Fibroblast of lung (primary cell): ENCODE data around the gene CACNA2D3. TPM values are rescaled to one million over a fixed set of nuclear protein-coding genes. Genes with fewer than 3 reads are reported as not detected.

ENCODE experiments used
- DNase-seq, 2 donors: peaks; one replicate each; pipeline versions ENCODE4 v3.0.0 to v3.0.0-alpha.2; 2010; ENCODE audit warnings: low read depth in 2 of 2
- H2AFZ ChIP-seq: 2 replicates; pipeline ENCODE4 v1.5.1; 2012; ENCODE audit warnings: low read length, control low read depth, inconsistent platforms
- H3K27ac ChIP-seq: 2 replicates; pipeline ENCODE4 v1.5.1; 2011; ENCODE audit warnings: low read length, control low read depth; ENCODE audit not compliant: insufficient read depth
- H3K27me3 ChIP-seq: 2 replicates; pipeline ENCODE4 v1.5.1; 2011; ENCODE audit warnings: mild to moderate bottlenecking, low read length; ENCODE audit not compliant: control insufficient read depth, insufficient read depth
- H3K36me3 ChIP-seq: 2 replicates; pipeline ENCODE4 v1.5.1; 2011; ENCODE audit warnings: low read length; ENCODE audit not compliant: control insufficient read depth, insufficient read depth
- H3K4me1 ChIP-seq: 2 replicates; pipeline ENCODE4 v1.5.1; 2011; ENCODE audit warnings: low read length; ENCODE audit not compliant: control insufficient read depth, insufficient read depth; ENCODE audit errors: extremely low read depth
- H3K4me2 ChIP-seq: 2 replicates; pipeline ENCODE4 v1.5.1; 2011; ENCODE audit warnings: low read length, control low read depth; ENCODE audit not compliant: insufficient read depth; ENCODE audit errors: extremely low read depth
- H3K4me3 ChIP-seq, 4 experiments: fragments of 200-600 bp in 1 of 4; sonication (generic) in 1 of 4; replicated peaks in 1 of 4; 2 replicates each; pipeline ENCODE4 v1.5.1; 2011 to 2016; ENCODE audit warnings: low read length in 4 of 4, low read depth in 3 of 4, mild to moderate bottlenecking in 3 of 4, control low read depth in 2 of 4, inconsistent platforms in 1 of 4, mixed read lengths in 1 of 4; ENCODE audit not compliant: insufficient read depth in 1 of 4; ENCODE audit errors: control extremely low read depth in 1 of 4
- H3K79me2 ChIP-seq: 2 replicates; pipeline ENCODE4 v1.5.1; 2012; ENCODE audit warnings: mild to moderate bottlenecking, low read length, inconsistent platforms; ENCODE audit not compliant: control insufficient read depth, insufficient read depth
- H3K9ac ChIP-seq: 2 replicates; pipeline ENCODE4 v1.5.1; 2011; ENCODE audit warnings: mild to moderate bottlenecking, low read length, control low read depth; ENCODE audit not compliant: insufficient read depth
- H3K9me3 ChIP-seq: 2 replicates; pipeline ENCODE4 v1.5.1; 2012; ENCODE audit warnings: low read depth, low read length; ENCODE audit not compliant: control insufficient read depth, insufficient read depth
- H4K20me1 ChIP-seq: 2 replicates; pipeline ENCODE4 v1.5.1; 2011; ENCODE audit warnings: low read length; ENCODE audit not compliant: control insufficient read depth, insufficient read depth; ENCODE audit errors: extremely low read depth
- CTCF ChIP-seq, 2 donors: IDR thresholded peaks in 1 of 2; conservative IDR thresholded peaks in 1 of 2; 1 replicate in 1 of 2; 2 replicates in 1 of 2; pipeline ENCODE4 v1.5.1; 2011 to 2012; ENCODE audit warnings: low read length in 2 of 2, control low read depth in 1 of 2, inconsistent platforms in 1 of 2, low read depth in 1 of 2, mild to moderate bottlenecking in 1 of 2
- EZH2 ChIP-seq: IDR thresholded peaks from 2 replicates; pipeline ENCODE4 v1.5.1; 2012; ENCODE audit warnings: low read length, control low read depth, mild to moderate bottlenecking; ENCODE audit errors: missing control alignments
- polyA plus RNA-seq, 2 donors: library from polyadenylated mRNA; depleted of rRNA in 1 of 2; stranded (reverse) in 1 of 2; unstranded in 1 of 2; fragments of >200 nt; gene quantifications; 2 replicates each; pipeline ENCODE4 v1.2.1, GENCODE V29; 2011 to 2012; ENCODE audit warnings: missing spikeins in 1 of 2
- total RNA-seq: library from RNA; depleted of rRNA; stranded (reverse); fragments of >200 nt; gene quantifications from 2 replicates; pipeline ENCODE4 v1.2.1, GENCODE V29; 2014

Gene CACNA2D3
- total and polyA plus RNA-seq, 2 donors (not counting 1 experiment from before 2014, with no cell fraction given), result 1.8 to 11.5 TPM

GRCh38 chr3:54134155-54134554 is 11.8 kb downstream of the CACNA2D3 start:
- Histone ChIP-seq H3K27me3 (no peaks in the 10 kb centered on the region), H4K20me1 (no peaks in the 10 kb centered on the region), H3K4me3 (no peak overlapping the region), H3K79me2 (no peaks in the 10 kb centered on the region), H3K27ac (no peak overlapping the region), H2AFZ (no peak overlapping the region), H3K9ac (no peak overlapping the region), H3K9me3 (no peaks in the 10 kb centered on the region), H3K36me3 (no peaks in the 10 kb centered on the region), H3K4me2 (no peak overlapping the region), H3K4me1 (no peaks in the 10 kb centered on the region)
- no peak for TF ChIP-seq CTCF (conservative IDR thresholded peaks at IDR 0.05 in 1 of 2, IDR thresholded peaks at IDR 0.05 in 1 of 2; ENCODE audit: low read depth in 1 of 2, low read length in 2 of 2)
- TF ChIP-seq EZH2, result no peak
- DNase-seq, result no peak

GRCh38 chr3:54134713-54135112 is 12.4 kb downstream of the CACNA2D3 start:
- H2AFZ ChIP-seq, result no peak overlapping the region
- no peaks in the 10 kb centered on the region for H3K27me3 ChIP-seq
- H3K79me2 ChIP-seq, result no peaks in the 10 kb centered on the region
- no peaks in the 10 kb centered on the region for H4K20me1 ChIP-seq
- no peaks in the 10 kb centered on the region for H3K4me1 ChIP-seq
- TF ChIP-seq CTCF (conservative IDR thresholded peaks at IDR 0.05 in 1 of 2, IDR thresholded peaks at IDR 0.05 in 1 of 2; ENCODE audit: low read depth in 1 of 2, low read length in 2 of 2) (no peak), EZH2 (no peak)
- no peak overlapping the region for H3K4me3 ChIP-seq
- H3K36me3 ChIP-seq, result no peaks in the 10 kb centered on the region
- H3K9ac ChIP-seq, result no peak overlapping the region
- H3K27ac ChIP-seq, result no peak overlapping the region
- H3K4me2 ChIP-seq, result no peak overlapping the region
- H3K9me3 ChIP-seq, result no peaks in the 10 kb centered on the region
- no peak for DNase-seq

- no peak for DNase-seq
Observed at GRCh38 chr3:54137311-54137710, 15.0 kb downstream of the CACNA2D3 start.

More at GRCh38 chr3:54137311-54137710, 15.0 kb downstream of the CACNA2D3 start:
- Histone ChIP-seq H3K4me2 (no peak overlapping the region), H3K79me2 (no peaks in the 10 kb centered on the region), H3K36me3 (no peaks in the 10 kb centered on the region), H3K27ac (no peak overlapping the region), H3K4me1 (no peaks in the 10 kb centered on the region), H2AFZ (no peak overlapping the region), H4K20me1 (no peaks in the 10 kb centered on the region), H3K27me3 (no peaks in the 10 kb centered on the region), H3K9ac (no peak overlapping the region), H3K9me3 (no peaks in the 10 kb centered on the region), H3K4me3 (no peak overlapping the region)
- TF ChIP-seq EZH2 (no peak), CTCF (conservative IDR thresholded peaks at IDR 0.05 in 1 of 2, IDR thresholded peaks at IDR 0.05 in 1 of 2; ENCODE audit: low read depth in 1 of 2, low read length in 2 of 2) (no peak)
